Ascending aorta (tissue), 2 donors: ENCODE measurements around the gene ALDH7A1. TPM values are rescaled to one million over a fixed set of nuclear protein-coding genes. Genes with fewer than 3 reads are reported as not detected.
"Not testable (repeated sequence)": the region's sequence is repeated elsewhere in the genome, so short reads cannot be mapped to it uniquely, and the experiment has no call there.

Experiments
- DNase-seq, 2 donors: peaks; one replicate each; pipeline ENCODE4 v3.0.0-alpha.2; 2019; ENCODE audit warnings: low spot score in 2 of 2
- H3K27ac ChIP-seq, 2 donors: fragments of 200-600 bp; sonication (generic); one replicate each; pipeline ENCODE4 v1.5.1; 2016 to 2017; ENCODE audit warnings: mild to moderate bottlenecking in 1 of 2
- H3K27me3 ChIP-seq: fragments of 200-600 bp; sonication (generic); one replicate; pipeline ENCODE4 v1.5.1; 2017
- H3K36me3 ChIP-seq, 2 donors: fragments of 200-600 bp; sonication (generic); one replicate each; pipeline ENCODE4 v1.5.1; 2016
- H3K4me1 ChIP-seq, 2 donors: fragments of 200-600 bp; sonication (generic); one replicate each; pipeline ENCODE4 v1.5.1; 2016 to 2017; ENCODE audit warnings: mild to moderate bottlenecking in 1 of 2
- H3K4me3 ChIP-seq, 2 donors: fragments of 200-600 bp; sonication (generic); one replicate each; pipeline ENCODE4 v1.5.1; 2016 to 2017; ENCODE audit warnings: mild to moderate bottlenecking in 1 of 2
- H3K9me3 ChIP-seq, 2 donors: fragments of 200-600 bp; sonication (generic); one replicate each; pipeline ENCODE4 v1.5.1; 2016
- CTCF ChIP-seq, 3 experiments: fragments of 200-600 bp in 2 of 3; fragments of 450-650 bp in 1 of 3; sonication (generic) in 2 of 3; IDR thresholded peaks; one replicate each; pipeline ENCODE4 v1.5.1; 2016 to 2019; ENCODE audit warnings: antibody characterized with exemption in 3 of 3, mild to moderate bottlenecking in 1 of 3, moderate library complexity in 1 of 3
- intact Hi-C: fragments of 100-400 bp; cut with DNase I; formaldehyde crosslinking; loops from one replicate; pipeline ENCODE4 v1.15.1; 2023
- total RNA-seq: library from RNA; depleted of rRNA; stranded (reverse); fragments of >200 nt; gene quantifications from one replicate; pipeline ENCODE4 v1.1.0, GENCODE V29; 2016

The ALDH7A1 gene
- total RNA-seq, 1 donor from 2014 or later, result 1.4 TPM

GRCh38 chr5:126633552-126633951, 38.5 kb upstream of the ALDH7A1 start:
- no peaks in the 10 kb centered on the region for H3K4me1 ChIP-seq
- intact Hi-C loops, result no loop called here
- no peaks in the 10 kb centered on the region for H3K9me3 ChIP-seq
- TF ChIP-seq CTCF (IDR thresholded peaks at IDR 0.05), result no peak
- H3K36me3 ChIP-seq, result no peaks in the 10 kb centered on the region
- no peak overlapping the region for H3K27ac ChIP-seq
- no peaks in the 10 kb centered on the region for H3K27me3 ChIP-seq
- no peak for DNase-seq
- no peak overlapping the region for H3K4me3 ChIP-seq

- no peak for DNase-seq
- H3K4me3 ChIP-seq, result no peak overlapping the region
- H3K36me3 ChIP-seq, result peaks cover 0 to 6% of the 10 kb centered on the region in 2 donors
- no peaks in the 10 kb centered on the region for H3K27me3 ChIP-seq
- no peaks in the 10 kb centered on the region for H3K9me3 ChIP-seq
- H3K27ac ChIP-seq, result no peak overlapping the region
- no peaks in the 10 kb centered on the region for H3K4me1 ChIP-seq
- intact Hi-C loops, result no loop called here
- TF ChIP-seq CTCF (IDR thresholded peaks at IDR 0.05), result no peak
These were observed 36.9 kb upstream of the ALDH7A1 start for GRCh38 chr5:126631920-126632319.

- H3K27me3 ChIP-seq, result no peaks in the 10 kb centered on the region
- no peaks in the 10 kb centered on the region for H3K9me3 ChIP-seq
- TF ChIP-seq CTCF (IDR thresholded peaks at IDR 0.05), result no peak
- H3K36me3 ChIP-seq, result peaks cover 21 to 24% of the 10 kb centered on the region in 2 donors
- H3K27ac ChIP-seq, result no peak overlapping the region
- no peak overlapping the region for H3K4me3 ChIP-seq
- no peaks in the 10 kb centered on the region for H3K4me1 ChIP-seq
- intact Hi-C loops, result no loop called here
- DNase-seq, result no peak
These were observed 33.1 kb upstream of the ALDH7A1 start for GRCh38 chr5:126628102-126628501.

GRCh38 chr5:126624534-126624933, 29.5 kb upstream of the ALDH7A1 start:
- no peak for DNase-seq
- intact Hi-C loops, result no loop called here
- H3K27me3 ChIP-seq, result no peaks in the 10 kb centered on the region
- TF ChIP-seq CTCF (IDR thresholded peaks at IDR 0.05), result no peak
- no peak overlapping the region for H3K4me3 ChIP-seq
- H3K27ac ChIP-seq, result no peak overlapping the region
- peaks cover 35 to 47% of the 10 kb centered on the region in 2 donors for H3K36me3 ChIP-seq
- H3K4me1 ChIP-seq, result no peaks in the 10 kb centered on the region
- H3K9me3 ChIP-seq, result no peaks in the 10 kb centered on the region

- Histone ChIP-seq H3K9me3 (no peaks in the 10 kb centered on the region), H3K27ac (no peak overlapping the region), H3K4me3 (no peak overlapping the region), H3K4me1 (no peaks in the 10 kb centered on the region), H3K36me3 (peaks cover 41 to 56% of the 10 kb centered on the region in 2 donors), H3K27me3 (no peaks in the 10 kb centered on the region)
- TF ChIP-seq CTCF (IDR thresholded peaks at IDR 0.05), result no peak
- intact Hi-C loops, result no loop called here
- DNase-seq, result no peak
These were observed 24.8 kb upstream of the ALDH7A1 start for GRCh38 chr5:126619781-126620180.

- H3K27ac ChIP-seq, DNase-seq, H3K4me3 ChIP-seq, H3K9me3 ChIP-seq, H3K4me1 ChIP-seq, intact Hi-C loops, H3K27me3 ChIP-seq: not testable (repeated sequence)
- H3K36me3 ChIP-seq, result peaks cover 37 to 68% of the 10 kb centered on the region in 2 donors
These were observed 22.6 kb upstream of the ALDH7A1 start for GRCh38 chr5:126617603-126618002.
